K562 (cell line): ENCODE results near the gene MOXD1. TPM values are rescaled to one million over a fixed set of nuclear protein-coding genes. Genes with fewer than 3 reads are reported as not detected.

ENCODE experiments used
- HLTF ChIP-seq: fragments of 450-650 bp; IDR thresholded peaks from 2 replicates; pipeline ENCODE4 v1.6.1; 2016
- JUND ChIP-seq, 2 experiments: IDR thresholded peaks; 2 replicates in 1 of 2; 3 replicates in 1 of 2; pipeline ENCODE4 v1.6.1; 2011; ENCODE audit warnings: borderline replicate concordance in 2 of 2, low read depth in 2 of 2, low read length in 2 of 2, improper control_type of control experiment in 1 of 2, missing biosample characterization in 1 of 2, missing genetic modification characterization in 1 of 2, missing genetic modification reagents in 1 of 2
- MEIS2 ChIP-seq: fragments of 450-650 bp; IDR thresholded peaks from 2 replicates; pipeline ENCODE4 v1.6.1; 2014; ENCODE audit warnings: mild to moderate bottlenecking; ENCODE audit not compliant: partially characterized antibody
- RAD21 ChIP-seq, 2 experiments: fragments of 250-450 bp in 1 of 2; fragments of 450-650 bp in 1 of 2; sonication (Bioruptor Pico) in 1 of 2; formaldehyde crosslinking in 1 of 2; IDR thresholded peaks in 1 of 2; conservative IDR thresholded peaks in 1 of 2; 2 replicates each; pipeline versions ENCODE4 v1.4.0 to v1.8.0; 2020 to 2022; ENCODE audit warnings: mild to moderate bottlenecking in 2 of 2, moderate library complexity in 1 of 2
- RB1 ChIP-seq: fragments of 450-650 bp; IDR thresholded peaks from 2 replicates; pipeline ENCODE4 v1.6.1; 2017; ENCODE audit warnings: low read depth, mild to moderate bottlenecking
- SMC3 ChIP-seq: conservative IDR thresholded peaks from 2 replicates; pipeline ENCODE4 v1.6.1; 2011; ENCODE audit warnings: low read depth, low read length, improper control_type of control experiment; ENCODE audit not compliant: insufficient read depth
- THRAP3 ChIP-seq: fragments of 450-650 bp; IDR thresholded peaks from 2 replicates; pipeline ENCODE4 v1.6.1; 2016; ENCODE audit warnings: mild to moderate bottlenecking, inconsistent platforms, borderline replicate concordance
- XRCC5 ChIP-seq: fragments of 200-400 bp; formaldehyde crosslinking; IDR thresholded peaks from 2 replicates; pipeline ENCODE4 v1.6.1; 2017; ENCODE audit warnings: low read depth, mild to moderate bottlenecking, low read length
- ZEB2 ChIP-seq: fragments of 450-650 bp; IDR thresholded peaks from 2 replicates; pipeline ENCODE4 v1.6.1; 2016
- ZNF79 ChIP-seq: fragments of 250-450 bp; sonication (Bioruptor Pico); IDR thresholded peaks from 2 replicates; pipeline ENCODE4 v1.4.0; 2020; ENCODE audit warnings: low read depth, mild to moderate bottlenecking, moderate library complexity
- polyA plus RNA-seq, 8 experiments: library from polyadenylated mRNA; depleted of rRNA in 4 of 8; stranded (reverse) in 5 of 8; unstranded in 3 of 8; fragments of >200 nt; fragmentation: Nextera tagmentation in 2 of 8; fragmentation: Illumina TruSeq in 1 of 8; extraction: Ambion mirVana in 2 of 8; extraction: Trizol in 1 of 8; gene quantifications; 2 replicates each; pipeline versions ENCODE4 v1.2.1 to v1.2.3, GENCODE V29; 2011 to 2014; ENCODE audit warnings: inconsistent platforms in 1 of 8, missing spikeins in 1 of 8
- total RNA-seq, 7 experiments: library from RNA; depleted of rRNA in 6 of 7; stranded (reverse); fragments of >200 nt in 6 of 7; fragmentation: Illumina TruSeq in 2 of 7; extraction: Trizol in 2 of 7; gene quantifications; 2 replicates each; pipeline versions ENCODE4 v1.2.1 to v1.2.3, GENCODE V29; 2011 to 2021; ENCODE audit warnings: low replicate concordance in 1 of 7
- TF ChIP-seq, protein P1 (sequence below): fragments of 450-650 bp; formaldehyde crosslinking; IDR thresholded peaks from 2 replicates; pipeline ENCODE4 v1.4.0; 2020; ENCODE audit warnings: mild to moderate bottlenecking, moderate library complexity
- TF ChIP-seq, protein P2 (sequence below): fragments of 450-650 bp; IDR thresholded peaks from 2 replicates; pipeline ENCODE4 v1.6.1; 2018; ENCODE audit not compliant: partially characterized antibody
- TF ChIP-seq, protein P3 (sequence below), 2 experiments: fragments of 450-650 bp; formaldehyde crosslinking in 1 of 2; IDR thresholded peaks; 2 replicates each; pipeline versions ENCODE4 v1.4.0 to v1.6.1; 2014 to 2020; ENCODE audit warnings: mild to moderate bottlenecking in 2 of 2, borderline replicate concordance in 1 of 2, low read depth in 1 of 2

Gene MOXD1
- total and polyA plus RNA-seq, 9 of the 15 experiments (the other 6 are each of a cell fraction or from before 2014, with no cell fraction given), result not detected

DNA sequence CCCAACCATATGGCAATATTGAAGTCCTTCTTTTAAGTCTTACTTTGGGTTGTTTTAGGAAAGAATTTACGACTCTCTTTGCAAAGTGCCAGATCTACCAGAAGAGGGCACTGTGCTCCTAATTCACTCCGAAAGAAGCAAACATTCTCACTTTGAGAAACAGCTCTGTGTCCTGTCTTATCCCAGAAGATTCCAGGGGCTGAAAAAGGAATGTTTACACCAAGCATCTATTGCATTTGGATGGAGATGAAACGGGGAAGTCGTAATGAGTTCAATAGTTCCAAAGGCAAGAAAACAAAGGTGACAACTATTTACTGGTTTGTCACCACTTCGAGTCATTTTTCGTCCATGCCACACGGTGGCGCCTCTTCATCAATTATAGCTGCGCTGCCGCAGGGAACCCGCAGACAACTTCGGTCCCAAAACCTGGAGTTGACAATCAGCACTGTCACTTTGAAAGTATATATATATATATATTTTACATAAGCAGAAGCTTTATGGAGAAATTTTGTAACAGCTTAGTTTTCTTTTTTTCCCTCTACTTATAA, 121.6 kb downstream of the MOXD1 start (continued):
- TF ChIP-seq RAD21 (CRISPR knock-in tag; conservative IDR thresholded peaks at IDR 0.05 in 1 of 2, IDR thresholded peaks at IDR 0.05 in 1 of 2) (peak; percentile 80 to 82), XRCC5 (peak; percentile 73; the same call in 1 of the 2 replicates), SMC3 (peak; percentile 50; the same call in 1 of the 2 replicates), HLTF (peak; percentile 40; the same call in 1 of the 2 replicates), MEIS2 (peak; percentile 6), JUND (IDR thresholded peaks at IDR 0.05; ENCODE audit: borderline replicate concordance, low read depth, low read length) (no peak), JUND (tag; IDR thresholded peaks at IDR 0.05; ENCODE audit: borderline replicate concordance, low read depth, low read length) (peak; percentile 38; the same call in 1 of the 3 replicates), RB1 (0 out of 2 replicates have a peak, but pooled peaks have one; percentile 32), ZEB2 (no peak), ZNF79 (CRISPR knock-in tag) (no peak), THRAP3 (0 out of 2 replicates have a peak, but pooled peaks have one; percentile 63)
- TF ChIP-seq, protein P1, sequence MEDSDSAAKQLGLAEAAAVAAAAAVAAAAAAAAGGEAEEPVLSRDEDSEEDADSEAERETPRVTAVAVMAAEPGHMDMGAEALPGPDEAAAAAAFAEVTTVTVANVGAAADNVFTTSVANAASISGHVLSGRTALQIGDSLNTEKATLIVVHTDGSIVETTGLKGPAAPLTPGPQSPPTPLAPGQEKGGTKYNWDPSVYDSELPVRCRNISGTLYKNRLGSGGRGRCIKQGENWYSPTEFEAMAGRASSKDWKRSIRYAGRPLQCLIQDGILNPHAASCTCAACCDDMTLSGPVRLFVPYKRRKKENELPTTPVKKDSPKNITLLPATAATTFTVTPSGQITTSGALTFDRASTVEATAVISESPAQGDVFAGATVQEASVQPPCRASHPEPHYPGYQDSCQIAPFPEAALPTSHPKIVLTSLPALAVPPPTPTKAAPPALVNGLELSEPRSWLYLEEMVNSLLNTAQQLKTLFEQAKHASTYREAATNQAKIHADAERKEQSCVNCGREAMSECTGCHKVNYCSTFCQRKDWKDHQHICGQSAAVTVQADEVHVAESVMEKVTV (CRISPR knock-in tag), result peak; percentile 62
- TF ChIP-seq, protein P2, sequence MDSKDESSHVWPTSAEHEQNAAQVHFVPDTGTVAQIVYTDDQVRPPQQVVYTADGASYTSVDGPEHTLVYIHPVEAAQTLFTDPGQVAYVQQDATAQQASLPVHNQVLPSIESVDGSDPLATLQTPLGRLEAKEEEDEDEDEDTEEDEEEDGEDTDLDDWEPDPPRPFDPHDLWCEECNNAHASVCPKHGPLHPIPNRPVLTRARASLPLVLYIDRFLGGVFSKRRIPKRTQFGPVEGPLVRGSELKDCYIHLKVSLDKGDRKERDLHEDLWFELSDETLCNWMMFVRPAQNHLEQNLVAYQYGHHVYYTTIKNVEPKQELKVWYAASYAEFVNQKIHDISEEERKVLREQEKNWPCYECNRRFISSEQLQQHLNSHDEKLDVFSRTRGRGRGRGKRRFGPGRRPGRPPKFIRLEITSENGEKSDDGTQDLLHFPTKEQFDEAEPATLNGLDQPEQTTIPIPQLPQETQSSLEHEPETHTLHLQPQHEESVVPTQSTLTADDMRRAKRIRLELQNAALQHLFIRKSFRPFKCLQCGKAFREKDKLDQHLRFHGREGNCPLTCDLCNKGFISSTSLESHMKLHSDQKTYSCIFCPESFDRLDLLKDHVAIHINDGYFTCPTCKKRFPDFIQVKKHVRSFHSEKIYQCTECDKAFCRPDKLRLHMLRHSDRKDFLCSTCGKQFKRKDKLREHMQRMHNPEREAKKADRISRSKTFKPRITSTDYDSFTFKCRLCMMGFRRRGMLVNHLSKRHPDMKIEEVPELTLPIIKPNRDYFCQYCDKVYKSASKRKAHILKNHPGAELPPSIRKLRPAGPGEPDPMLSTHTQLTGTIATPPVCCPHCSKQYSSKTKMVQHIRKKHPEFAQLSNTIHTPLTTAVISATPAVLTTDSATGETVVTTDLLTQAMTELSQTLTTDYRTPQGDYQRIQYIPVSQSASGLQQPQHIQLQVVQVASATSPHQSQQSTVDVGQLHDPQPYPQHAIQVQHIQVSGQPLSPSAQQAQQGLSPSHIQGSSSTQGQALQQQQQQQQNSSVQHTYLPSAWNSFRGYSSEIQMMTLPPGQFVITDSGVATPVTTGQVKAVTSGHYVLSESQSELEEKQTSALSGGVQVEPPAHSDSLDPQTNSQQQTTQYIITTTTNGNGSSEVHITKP, result no peak
- TF ChIP-seq, protein P3, sequence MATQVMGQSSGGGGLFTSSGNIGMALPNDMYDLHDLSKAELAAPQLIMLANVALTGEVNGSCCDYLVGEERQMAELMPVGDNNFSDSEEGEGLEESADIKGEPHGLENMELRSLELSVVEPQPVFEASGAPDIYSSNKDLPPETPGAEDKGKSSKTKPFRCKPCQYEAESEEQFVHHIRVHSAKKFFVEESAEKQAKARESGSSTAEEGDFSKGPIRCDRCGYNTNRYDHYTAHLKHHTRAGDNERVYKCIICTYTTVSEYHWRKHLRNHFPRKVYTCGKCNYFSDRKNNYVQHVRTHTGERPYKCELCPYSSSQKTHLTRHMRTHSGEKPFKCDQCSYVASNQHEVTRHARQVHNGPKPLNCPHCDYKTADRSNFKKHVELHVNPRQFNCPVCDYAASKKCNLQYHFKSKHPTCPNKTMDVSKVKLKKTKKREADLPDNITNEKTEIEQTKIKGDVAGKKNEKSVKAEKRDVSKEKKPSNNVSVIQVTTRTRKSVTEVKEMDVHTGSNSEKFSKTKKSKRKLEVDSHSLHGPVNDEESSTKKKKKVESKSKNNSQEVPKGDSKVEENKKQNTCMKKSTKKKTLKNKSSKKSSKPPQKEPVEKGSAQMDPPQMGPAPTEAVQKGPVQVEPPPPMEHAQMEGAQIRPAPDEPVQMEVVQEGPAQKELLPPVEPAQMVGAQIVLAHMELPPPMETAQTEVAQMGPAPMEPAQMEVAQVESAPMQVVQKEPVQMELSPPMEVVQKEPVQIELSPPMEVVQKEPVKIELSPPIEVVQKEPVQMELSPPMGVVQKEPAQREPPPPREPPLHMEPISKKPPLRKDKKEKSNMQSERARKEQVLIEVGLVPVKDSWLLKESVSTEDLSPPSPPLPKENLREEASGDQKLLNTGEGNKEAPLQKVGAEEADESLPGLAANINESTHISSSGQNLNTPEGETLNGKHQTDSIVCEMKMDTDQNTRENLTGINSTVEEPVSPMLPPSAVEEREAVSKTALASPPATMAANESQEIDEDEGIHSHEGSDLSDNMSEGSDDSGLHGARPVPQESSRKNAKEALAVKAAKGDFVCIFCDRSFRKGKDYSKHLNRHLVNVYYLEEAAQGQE (IDR thresholded peaks at IDR 0.05; ENCODE audit: borderline replicate concordance), result peak; percentile 65; the same call in 1 of the 2 replicates
- TF ChIP-seq, protein P3 (CRISPR knock-in tag; IDR thresholded peaks at IDR 0.05; ENCODE audit: low read depth), result no peak
